Activated CD4-positive, CD25-positive, alpha-beta regulatory T cell (primary cell): ENCODE results near the gene DHX16.
A peak's percentile ranks its signal among the peaks of the same experiment; 100 is the strongest.
"Not testable (repeated sequence)": the region's sequence is repeated elsewhere in the genome, so short reads cannot be mapped to it uniquely, and the experiment has no call there.

Source experiments
- DNase-seq, 4 experiments: peaks; one replicate each; lab custom pipeline; 2025; lab: John Stamatoyannopoulos, UW

Gene DHX16

DNA sequence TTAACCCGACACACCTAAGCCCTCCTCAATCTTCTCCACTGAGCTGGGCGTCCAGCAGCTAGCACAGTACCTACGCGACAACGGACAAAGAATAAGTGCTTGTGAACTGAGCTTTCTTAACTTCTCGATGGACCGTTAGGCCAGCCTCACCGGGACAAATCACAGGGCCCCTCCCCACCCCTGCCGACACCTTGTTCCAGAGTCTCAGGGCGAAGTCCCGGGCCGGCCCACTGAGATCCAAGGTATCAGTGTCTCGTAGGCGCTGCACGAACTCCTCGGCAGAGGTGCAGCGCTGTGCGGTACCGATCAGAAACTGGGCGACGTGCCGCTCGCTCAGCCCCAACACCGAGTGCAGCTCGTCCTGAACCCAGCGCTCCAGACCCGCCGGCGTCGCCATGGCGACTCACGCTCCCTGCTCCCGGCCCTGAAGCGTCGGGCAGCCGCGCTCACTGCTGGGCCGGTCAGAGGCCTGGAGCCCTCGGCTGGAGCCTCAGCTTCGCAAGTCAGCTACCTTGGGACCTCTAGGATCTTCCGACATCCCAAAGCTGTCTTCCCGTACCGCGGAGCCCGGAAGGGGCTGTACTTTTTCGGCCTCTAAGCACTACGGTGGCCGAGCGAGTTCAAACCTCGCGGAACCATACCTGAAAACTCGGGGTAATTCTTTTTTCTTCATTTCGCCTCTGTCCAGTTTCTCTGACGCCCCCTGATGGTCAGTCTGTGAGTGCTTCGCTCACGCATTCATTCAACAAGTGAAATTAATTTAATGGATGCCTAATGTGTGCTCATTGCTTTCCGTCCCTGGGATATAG, at the start of gene DHX16:
DHX16 (minus strand) TSS at position 562 of the 809 bp plus-strand sequence; CDS start at position 397, 165 bp downstream.
- peak; percentile 72 to 87 (median 80) for DNase-seq

DNA sequence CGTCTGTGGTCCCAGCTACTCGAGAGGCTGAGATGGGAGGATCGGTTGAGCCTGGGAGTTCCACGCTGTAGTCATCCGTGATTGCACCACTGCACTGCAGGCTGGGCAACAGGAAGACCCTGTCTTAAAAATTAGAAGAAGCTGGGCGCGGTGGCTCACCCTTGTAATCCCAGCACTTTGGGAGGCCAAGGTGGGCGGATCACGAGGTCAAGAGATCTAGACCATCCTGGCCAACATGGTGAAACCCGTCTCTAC, 49.1 kb upstream of the DHX16 start:
- DNase-seq: not testable (repeated sequence)

DNA sequence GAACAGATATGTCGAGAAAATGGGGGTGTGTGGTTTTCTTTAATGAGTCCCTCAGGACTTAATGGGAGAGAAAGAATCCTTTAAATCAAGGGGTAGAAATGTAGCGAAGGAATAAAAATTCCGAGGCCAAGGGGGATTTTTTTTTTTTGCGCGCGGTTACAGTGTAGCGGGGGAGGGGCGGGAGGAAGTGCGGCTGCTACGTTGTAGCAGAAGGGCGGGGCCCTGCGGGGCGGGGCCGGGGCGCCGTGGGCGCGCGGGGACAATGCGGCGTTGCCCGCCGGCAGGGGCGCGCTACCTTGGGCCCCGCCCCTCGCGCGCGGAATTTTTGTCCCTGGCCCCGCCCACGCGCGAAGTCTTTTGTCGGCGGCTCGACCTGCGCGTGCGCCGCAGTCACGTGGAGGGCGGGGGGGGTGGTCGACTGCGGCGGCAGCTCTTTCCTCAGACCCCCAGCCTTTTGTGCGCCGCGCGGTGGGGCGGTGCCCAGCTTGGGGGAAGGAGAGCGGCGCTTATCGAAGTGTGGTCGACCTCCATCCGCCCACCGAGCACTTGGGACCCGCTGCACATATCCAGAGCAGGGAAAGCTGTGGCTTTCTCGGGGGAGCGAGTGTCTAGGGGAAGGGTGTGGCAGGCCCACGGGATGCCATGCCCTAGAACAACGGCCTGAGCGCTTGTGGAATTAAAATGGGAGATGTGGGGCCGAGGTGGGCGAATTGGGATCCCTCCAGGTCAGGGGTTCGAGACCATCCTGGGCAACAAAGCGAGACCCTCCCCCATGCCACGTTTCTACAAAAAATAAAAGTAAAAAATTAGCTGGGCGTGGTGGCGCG, 48.6 kb upstream of the DHX16 start:
- peak; percentile 94 to 97 (median 94) for DNase-seq

DNA sequence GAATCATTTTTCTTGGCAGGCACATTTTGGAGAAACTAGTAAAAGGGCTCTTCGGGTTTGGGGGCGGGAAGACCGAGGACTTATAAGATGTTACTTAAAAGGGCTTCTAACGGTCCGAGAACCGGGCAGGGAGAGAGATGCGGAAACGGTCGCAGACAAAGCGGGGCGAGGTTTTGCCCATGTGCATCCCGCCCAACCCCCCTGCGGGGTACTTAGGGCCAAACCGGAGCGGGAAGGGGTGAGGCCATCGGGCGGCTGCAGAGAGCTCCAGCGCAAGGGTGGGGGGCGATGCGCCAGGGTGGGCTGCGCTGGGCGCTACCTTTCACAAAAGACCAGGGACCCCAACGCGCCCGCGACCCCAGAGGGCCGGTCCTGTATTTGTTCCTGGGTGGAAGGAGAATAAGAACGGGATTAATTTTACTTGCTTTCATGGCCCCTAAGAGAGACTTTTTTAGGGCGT, 48.0 kb upstream of the DHX16 start:
- DNase-seq: peak; percentile 23 to 45 (median 35)

DNA sequence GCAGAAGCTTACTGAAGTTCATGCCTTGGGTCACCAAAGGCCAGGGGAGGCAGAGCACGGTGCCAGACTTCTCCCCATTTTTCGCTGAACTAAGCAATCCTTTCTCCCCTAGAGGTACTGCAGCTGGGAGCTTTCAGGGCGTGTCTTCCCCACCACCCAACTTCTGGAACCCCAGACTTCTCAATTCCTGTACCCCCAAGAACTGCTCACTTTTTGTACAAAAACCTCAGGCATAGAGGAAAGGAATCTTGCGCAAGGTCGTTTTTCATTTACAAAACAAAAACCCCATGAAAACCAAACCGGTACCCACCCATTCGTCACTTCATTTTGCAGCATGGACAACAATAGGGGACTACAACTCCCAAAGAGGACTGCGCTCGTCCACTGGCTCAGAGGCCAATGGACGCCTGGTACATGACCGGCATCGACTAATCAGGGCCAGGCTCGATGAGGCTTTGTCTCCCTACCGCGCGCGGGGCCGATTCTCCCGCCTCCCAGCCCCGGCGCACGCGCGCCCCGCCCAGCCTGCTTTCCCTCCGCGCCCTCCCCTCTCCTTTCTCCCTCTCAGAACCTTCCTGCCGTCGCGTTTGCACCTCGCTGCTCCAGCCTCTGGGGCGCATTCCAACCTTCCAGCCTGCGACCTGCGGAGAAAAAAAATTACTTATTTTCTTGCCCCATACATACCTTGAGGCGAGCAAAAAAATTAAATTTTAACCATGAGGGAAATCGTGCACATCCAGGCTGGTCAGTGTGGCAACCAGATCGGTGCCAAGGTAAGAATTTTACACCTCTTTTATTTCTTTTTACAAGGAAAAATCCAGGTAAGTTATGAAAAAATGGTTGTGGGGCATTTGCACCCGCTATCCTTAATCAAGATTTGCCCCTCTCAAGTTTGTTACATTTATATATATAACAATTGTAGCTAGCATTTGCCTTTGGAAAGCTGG, 47.3 kb upstream of the DHX16 start, which contains the start of gene TUBB:
TUBB (plus strand) TSS at position 562 of the 947 bp plus-strand sequence; CDS start at position 717, 155 bp downstream.
- peak; percentile 81 to 93 (median 88) for DNase-seq

DNA sequence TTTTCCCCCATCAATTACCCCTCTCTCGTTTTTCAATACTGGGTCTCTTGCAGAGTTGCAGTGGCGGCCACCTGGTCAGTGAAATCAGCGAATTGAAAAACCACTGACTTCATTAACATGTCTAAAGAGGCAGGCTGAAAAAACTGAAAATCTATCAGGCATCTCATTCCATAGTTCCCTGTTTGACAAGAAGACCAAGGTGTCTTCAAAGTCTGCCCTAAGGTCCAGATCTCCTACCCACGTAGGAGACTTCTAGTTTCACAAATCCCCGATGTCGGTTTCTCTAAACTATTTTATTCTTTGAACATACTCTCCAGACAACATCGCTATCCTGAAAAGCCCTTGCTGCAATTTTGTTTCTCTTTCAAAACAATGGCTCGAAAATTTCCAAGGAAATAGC, 46.5 kb upstream of the DHX16 start:
- no peak for DNase-seq

DNA sequence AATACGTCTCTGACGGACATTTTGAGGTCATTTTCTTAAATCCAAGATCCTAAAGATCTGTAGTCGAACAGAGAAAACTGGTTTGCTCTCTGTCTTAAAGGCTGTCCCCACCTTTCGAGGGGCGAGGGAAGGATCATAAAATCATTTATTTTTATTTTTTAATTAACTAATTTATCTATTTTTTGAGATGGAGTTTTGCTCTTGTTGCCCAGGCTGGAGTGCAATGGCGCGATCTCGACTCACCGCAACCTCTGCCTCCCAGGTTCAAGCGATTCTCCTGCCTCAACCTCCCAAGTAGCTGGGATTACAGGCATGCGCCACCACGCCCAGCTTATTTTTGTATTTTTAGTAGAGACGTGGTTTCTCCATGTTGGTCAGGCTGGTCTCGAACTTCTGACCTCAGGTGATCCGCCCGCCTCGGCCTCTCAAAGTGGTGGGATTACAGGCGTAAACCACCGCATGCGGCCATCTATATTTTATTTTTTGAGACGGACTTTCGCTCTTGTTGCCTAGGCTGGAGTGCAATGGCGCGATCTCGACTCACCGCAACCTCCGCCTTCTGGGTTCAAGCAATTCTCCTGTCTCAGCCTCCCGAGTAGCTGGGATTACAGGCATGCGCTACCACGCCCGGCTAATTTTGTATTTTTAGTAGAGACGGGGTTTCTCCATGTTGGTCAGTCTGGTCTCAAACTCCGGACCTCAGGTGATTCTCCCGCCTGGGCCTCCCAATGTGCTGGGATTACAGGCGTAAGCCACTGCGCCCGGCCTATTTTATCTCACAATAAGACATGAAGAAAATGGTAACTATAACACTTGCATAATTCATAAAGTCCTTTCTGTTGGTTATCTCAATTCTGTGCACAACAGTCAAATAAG, 45.3 kb upstream of the DHX16 start:
- not testable (repeated sequence) for DNase-seq

DNA sequence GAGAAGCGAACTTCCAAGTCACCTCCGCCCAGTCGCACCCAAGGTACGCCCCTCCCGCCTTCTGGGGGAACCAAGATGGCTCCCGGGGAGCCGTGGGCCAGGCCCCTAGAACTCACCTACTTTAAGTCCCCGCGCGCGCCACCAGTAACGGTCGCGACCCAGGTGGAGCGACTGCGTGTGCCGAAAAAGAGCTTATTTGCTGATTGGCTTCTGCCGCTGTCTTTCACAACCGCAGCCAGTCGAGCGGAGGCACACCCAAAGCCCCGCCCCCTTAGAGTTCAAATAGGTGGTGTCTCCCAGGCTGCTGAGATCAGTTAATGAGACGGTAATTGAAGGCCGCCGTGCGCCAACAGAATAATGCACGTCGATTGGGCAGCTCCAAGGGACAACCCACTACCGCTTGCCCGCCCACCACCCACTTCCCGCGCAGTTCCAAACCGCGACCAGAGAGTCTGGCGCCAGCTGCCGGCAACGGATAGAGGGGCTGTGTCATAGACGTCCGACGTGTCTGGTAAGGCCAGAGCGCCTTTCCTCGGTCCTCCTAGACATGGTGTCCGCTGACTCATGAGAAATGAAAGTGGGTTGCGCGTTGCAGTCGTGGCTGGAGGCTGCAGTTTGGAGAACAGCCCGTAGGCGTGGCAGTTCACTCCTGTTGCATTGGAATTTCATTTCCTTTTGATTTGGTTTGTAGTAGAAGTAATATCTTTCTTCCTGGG, 44.5 kb upstream of the DHX16 start, which contains the start of gene MDC1:
MDC1 (minus strand) TSS at position 153 of the 716 bp plus-strand sequence. CDS start 2,106 bp downstream, outside the sequence.
- DNase-seq: peak; percentile 93 to 98 (median 96)

DNA sequence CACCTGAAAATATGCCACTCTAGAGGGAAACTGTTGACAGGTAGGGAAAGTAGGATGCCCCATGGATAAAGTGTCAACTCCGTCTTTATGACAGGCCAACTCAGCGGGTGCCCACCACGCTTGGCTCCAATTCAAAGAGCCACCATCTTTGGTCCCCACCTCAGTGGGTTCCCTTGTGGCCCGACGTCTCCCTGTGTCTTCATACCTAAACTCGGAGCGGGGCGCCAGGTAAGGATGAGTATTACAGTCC, 44.0 kb upstream of the DHX16 start:
- DNase-seq: no peak

DNA sequence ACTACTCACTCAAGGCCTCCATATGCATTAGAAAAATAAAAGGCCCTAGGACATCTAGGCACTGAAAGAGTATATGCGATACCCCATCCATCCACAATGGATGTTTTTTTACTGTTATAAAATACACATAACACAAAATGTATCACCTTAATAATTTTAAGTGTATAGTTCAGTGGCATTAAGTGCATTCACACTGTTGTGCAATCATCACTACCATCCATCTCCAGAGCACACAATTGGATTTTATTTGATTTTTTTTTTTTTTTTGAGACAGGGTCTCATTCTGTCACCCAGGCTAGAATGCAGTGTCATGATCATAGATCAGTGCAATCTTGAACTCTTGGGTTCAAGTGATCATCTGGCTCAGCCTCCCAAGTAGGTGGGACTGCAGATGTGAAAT, 41.5 kb upstream of the DHX16 start:
- no peak for DNase-seq

DNA sequence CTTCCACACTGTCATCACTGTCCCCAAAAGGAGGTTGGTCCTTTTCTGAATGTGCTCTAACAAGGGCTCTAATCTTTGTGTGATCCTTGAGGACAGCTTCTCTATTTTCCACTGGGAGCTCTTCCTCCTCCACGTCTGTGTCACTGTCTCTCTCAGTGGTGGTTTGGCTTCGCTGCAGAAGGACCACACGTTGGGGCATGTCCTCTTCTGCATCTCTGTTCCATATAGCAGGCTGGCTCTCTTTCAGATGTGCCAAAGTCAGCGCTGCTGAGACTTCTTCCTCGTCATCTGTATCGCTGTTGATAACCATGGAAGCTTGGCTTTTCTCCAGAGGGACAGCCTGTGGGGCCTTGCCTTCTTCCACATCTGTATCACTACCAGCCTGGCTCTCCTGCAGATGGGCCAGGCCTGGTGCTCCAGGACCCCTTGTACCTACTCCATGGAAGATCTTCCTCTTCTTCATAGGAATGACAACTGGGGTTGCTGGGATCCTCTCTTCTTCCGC, 39.7 kb upstream of the DHX16 start:
- DNase-seq: no peak

DNA sequence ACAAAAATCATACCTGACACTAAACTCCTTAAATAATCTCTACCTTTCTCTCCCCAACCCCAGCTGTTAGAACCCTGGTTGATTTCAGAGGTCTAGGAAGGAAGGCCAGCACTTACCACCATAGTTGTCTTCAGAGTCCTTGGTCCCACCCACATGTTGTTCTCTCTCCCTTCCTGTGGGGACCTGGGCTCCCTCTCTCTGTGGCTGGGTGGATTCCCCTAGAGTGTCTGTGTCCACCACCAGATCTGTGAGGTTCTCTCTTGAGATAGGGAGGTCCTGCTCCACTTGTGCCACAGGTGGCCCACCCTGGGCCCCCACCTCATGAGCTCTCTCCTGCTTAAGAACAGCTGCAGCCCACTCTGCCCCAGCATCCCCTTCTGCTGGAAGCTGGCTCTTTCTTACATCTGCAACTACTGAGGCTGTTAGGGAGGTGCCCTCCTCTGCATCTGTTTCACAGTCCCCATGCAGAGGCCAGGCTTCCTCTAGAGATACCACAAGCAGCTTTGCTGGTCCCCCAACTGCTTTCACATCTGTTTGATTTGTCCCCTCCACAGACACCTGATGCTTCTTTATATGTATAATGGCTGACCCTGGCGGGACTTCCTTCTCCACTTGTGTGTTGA, 39.1 kb upstream of the DHX16 start:
- DNase-seq: no peak

DNA sequence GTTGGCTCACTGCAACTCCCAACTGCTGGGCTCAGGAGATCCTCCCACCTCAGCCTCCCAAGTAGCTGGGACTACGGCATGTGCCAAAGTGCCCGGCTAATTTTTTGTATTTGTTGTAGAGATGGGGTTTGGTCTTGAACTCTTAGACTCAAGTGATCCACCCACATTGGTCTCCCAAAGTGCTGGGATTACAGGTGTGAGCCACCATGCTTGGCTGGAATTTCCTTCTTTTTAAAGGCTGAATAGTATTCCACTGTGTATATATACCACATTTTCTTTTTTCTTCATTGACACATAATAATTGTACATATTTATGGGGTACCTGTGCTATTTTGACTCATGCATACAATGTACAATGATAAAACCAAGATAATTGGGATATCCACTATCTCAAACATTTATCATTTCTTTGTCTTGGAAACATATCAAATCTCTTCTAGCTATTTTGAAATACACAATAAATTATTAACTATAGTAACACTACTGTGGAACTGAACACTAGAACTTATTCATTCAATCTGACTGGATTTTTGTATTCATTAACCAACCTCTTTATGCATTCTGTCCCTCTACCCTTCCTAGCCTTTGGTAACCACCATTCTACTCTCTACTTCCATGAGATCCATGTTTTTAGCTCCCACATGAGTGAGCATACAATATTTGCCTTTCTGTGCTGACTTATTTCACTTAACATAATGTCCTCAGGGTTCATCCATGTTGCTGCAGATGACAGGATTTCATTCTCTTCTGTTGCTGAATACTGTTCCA, 36.5 kb upstream of the DHX16 start:
- DNase-seq: no peak

DNA sequence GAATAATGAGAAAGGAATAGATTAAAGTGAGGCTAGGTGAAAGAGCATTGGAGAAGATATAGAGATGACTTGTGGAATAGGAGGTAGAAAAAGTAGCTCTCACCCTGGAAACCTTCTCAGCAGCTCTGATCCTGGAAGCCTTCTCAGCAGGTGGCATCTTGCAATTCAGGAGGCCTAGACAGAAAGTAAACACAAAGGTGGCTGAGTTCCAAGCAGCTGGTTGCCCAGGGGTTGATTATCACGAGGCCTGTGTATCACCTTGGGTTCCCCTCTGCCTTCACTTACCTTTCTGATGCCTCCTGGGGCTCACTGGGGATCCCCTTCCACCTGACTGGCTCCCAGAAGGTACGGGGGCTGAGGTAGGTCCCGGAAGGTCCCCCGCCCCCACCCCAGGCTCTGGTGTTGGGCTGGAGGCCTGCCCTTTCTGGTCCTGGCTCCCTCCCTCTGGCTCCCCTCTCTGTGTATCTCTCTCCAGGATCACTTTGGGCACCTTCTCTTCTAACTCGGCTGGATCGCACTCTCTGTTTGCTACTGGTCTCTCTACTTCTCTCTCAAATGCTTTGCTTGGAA, 34.6 kb upstream of the DHX16 start:
- DNase-seq: no peak

DNA sequence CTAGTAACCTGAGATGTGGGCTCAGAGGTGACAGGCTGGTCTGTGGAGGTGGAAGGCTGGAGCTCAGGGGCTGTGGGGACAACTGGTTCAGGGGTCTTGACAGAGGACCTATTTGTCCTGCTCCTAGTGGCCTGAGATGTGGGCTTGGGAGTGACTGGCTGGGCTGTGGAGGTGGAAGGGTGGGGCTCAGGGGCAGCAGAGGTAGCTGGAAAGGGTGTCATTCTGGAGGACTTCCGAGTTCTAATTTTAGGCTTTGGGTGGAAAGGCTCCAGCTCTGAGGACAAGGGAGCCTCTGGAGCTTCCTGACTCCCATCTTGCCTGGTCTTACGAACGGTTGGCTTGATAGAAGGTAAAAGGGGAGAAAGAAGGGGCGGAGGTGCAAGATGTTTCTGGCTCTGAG, 32.8 kb upstream of the DHX16 start:
- no peak for DNase-seq

DNA sequence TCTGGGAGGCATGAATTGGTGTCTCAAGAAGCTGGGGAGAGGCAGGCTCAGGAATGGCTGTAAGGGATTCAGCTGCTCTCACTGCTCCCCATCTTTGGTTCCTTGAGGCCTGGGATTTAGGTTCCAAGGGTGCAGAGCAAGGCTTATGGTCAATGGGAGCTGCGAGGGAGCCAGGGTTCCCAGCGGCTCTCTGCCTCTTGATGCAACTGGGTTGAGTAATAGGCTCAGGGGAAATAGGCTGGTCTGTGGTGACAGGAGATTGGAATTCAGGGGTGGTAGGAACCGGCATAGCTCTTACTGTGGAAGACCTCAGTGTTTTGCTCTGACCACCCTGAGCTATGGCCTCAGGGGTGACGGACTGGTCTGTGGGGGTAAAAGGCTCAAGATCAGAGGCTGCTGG, 31.0 kb upstream of the DHX16 start:
- no peak for DNase-seq

DNA sequence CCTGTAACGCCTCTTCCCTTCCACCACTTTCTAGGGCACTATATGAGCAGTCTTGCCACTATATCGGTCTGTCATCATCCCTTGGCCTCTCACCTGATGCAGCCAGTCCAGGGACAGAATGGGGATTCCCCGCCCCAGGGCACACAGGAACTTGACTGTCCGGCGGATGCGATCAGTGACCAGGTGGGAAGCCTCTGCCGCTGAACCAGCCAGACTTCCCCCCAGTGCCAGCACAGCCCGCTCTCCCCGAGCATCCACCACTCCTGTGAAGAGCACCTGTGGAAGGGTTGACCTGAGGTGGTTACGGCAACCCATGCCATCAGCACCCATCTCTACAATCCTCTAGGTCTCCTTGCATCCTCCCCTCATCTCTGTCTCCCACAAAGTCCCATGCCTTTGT, 30.2 kb upstream of the DHX16 start:
- DNase-seq: no peak

DNA sequence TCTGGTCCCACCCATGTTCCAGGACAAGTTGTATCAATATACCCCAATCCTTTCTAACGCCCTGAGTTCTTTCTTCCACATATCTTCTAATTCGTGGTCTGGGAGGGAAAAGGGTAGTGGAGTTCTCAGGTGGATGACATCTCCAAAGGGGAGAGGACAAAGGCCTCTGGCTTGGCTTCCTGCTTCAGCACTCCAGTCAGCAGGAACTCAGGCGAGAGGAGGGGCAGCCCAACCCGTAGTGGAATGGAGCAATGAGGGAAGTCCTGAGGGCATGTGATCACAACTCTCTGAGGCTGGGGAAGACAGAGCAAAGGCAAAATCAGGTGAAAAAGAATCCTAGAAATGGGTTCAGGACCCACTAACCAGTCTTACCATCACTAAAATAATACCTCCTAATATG, 27.5 kb upstream of the DHX16 start:
- no peak for DNase-seq

DNA sequence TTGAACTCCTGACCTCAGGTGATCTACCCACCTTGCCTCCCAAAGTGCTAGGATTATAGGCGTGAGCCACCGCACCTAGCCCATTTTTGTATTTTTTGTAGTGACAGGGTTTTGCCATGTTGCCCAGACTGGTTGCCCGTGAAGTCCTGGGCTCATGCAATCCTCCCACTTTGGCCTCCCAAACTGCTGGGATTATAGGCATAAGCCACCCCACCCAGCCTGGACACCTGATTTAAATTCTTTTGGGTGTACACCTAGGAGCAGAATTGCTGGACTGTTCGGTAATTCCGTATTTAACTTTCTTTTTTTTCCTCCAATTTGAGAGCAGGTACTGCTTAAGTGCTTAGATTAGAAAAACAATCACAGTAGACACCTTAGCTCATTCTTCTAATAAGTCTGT, 23.6 kb upstream of the DHX16 start:
- no peak for DNase-seq
